LNCAP (cell line): ENCODE results near the gene PDGFRB.

Source experiments
- TF ChIP-seq, protein P1 (sequence below): fragments of 450-650 bp; IDR thresholded peaks from 2 replicates; pipeline ENCODE4 v1.5.1; 2017; ENCODE audit warnings: mild to moderate bottlenecking

Gene PDGFRB

GRCh38 chr5:150085950-150086715 lies 69.5 kb downstream of the PDGFRB start, which contains the start of gene CSF1R:
Gene CSF1R, minus strand, starts transcription at chr5:150086554. Its CDS starts 127 bp downstream, at chr5:150086427.
- TF ChIP-seq, protein P1, sequence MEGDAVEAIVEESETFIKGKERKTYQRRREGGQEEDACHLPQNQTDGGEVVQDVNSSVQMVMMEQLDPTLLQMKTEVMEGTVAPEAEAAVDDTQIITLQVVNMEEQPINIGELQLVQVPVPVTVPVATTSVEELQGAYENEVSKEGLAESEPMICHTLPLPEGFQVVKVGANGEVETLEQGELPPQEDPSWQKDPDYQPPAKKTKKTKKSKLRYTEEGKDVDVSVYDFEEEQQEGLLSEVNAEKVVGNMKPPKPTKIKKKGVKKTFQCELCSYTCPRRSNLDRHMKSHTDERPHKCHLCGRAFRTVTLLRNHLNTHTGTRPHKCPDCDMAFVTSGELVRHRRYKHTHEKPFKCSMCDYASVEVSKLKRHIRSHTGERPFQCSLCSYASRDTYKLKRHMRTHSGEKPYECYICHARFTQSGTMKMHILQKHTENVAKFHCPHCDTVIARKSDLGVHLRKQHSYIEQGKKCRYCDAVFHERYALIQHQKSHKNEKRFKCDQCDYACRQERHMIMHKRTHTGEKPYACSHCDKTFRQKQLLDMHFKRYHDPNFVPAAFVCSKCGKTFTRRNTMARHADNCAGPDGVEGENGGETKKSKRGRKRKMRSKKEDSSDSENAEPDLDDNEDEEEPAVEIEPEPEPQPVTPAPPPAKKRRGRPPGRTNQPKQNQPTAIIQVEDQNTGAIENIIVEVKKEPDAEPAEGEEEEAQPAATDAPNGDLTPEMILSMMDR = no peak

DNA sequence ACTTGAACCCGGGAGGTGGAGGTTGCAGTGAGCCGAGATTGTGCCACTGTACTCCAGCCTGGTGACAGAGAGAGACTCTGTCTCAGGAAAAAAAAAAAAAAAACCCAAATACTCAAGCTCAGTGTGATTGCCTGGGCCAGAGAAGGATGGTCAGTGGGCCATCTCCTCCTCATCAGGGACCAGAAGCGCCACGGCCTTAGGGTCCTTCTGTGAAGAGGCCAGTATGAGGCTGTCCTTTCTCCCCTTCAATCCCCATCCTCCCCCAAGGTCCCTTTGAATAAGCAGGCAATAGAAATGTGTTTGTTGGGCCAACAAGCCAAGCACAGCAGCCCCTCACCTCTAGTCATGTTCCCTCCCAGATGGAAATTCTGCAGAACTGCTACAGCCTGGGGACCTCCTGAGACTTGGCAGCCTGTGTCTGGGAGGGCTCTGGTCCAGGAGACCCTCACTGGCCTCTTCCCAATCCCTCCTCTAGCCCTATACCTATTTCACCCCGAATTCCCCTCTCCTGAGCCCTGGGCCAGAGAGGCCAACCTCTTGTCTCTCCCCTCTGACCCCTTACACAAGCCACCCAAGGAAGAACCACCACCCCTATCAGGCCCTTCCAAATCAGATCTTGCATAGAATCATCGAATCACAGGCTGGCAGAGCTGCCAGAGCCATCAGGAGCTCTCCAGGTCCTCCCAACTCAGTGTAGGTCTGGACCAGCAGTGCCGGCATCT lies 70.3 kb downstream of the PDGFRB start:
- TF ChIP-seq, protein P1 = no peak

- TF ChIP-seq, protein P1 = no peak
Measured at GRCh38 chr5:150082889-150083288, 72.8 kb downstream of the PDGFRB start.

GRCh38 chr5:150082374-150082773 lies 73.3 kb downstream of the PDGFRB start:
- TF ChIP-seq, protein P1 = no peak

- TF ChIP-seq, protein P1 = no peak
Measured at GRCh38 chr5:150081541-150082283, 73.9 kb downstream of the PDGFRB start.

- TF ChIP-seq, protein P1 = no peak
Measured at GRCh38 chr5:150080696-150081435, 74.8 kb downstream of the PDGFRB start.
